HCT116 (cell line): ENCODE data around the gene ADAMTSL2. TPM values are rescaled to one million over a fixed set of nuclear protein-coding genes. Genes with fewer than 3 reads are reported as not detected.

ENCODE experiments used
- ATAC-seq: fragments of 200-7000 bp; cut with Tn5 transposase; 2 replicates; pipeline ENCODE4 v1.9.1; 2020; ENCODE audit warnings: mild to moderate bottlenecking, moderate library complexity
- BruUV-seq: library from RNA; stranded (reverse); fragments of 400-500 nt; replicated peaks from 2 replicates; lab custom pipeline; 2021; lab: Mats Ljungman, UMichigan
- CTCF ChIA-PET: fragments of 300-600 bp; sonication (Branson Sonifier 250); formaldehyde crosslinking; loops from one replicate; lab custom pipeline; 2021; ENCODE audit warnings: antibody characterized with exemption; lab: Charles Lee
- POLR2A ChIA-PET: fragments of 300-600, 350-600 bp; sonication (Branson Sonifier 250); formaldehyde crosslinking; loops from one replicate; lab custom pipeline; 2021; ENCODE audit warnings: antibody characterized with exemption; lab: Charles Lee
- RAD21 ChIA-PET, 2 experiments: fragments of 300-600 bp; sonication (Branson Sonifier 250); formaldehyde crosslinking; loops; one replicate each; lab custom pipeline; 2023; ENCODE audit warnings: low total read pairs in 2 of 2; ENCODE audit not compliant: uncharacterized antibody in 2 of 2, unreplicated experiment in 2 of 2, low non-redundant PET in 1 of 2; lab: Charles Lee
- DNase-seq: peaks from one replicate; pipeline ENCODE4 v3.0.0-alpha.2; 2010; ENCODE audit warnings: low read depth, low spot score
- H2AFZ ChIP-seq: fragments of 200-600 bp; shearing (Covaris generic), sonication (generic); 2 replicates; pipeline ENCODE4 v1.6.1; 2017; ENCODE audit warnings: low read depth, mixed run types, mixed read lengths, antibody characterized with exemption, low read length; ENCODE audit not compliant: poor library complexity, severe bottlenecking
- H3K27ac ChIP-seq: 2 replicates; pipeline ENCODE4 v1.5.1; 2012; ENCODE audit warnings: low read depth, low read length
- H3K27me3 ChIP-seq: fragments of 200-600 bp; sonication (generic); 2 replicates; pipeline ENCODE4 v1.6.1; 2016; ENCODE audit warnings: mixed run types, low read length, mixed read lengths; ENCODE audit not compliant: insufficient read depth
- H3K36me3 ChIP-seq, 2 experiments: fragments of 200-500 bp in 1 of 2; fragments of 200-600 bp in 1 of 2; sonication (Bioruptor generic) in 1 of 2; sonication (generic) in 1 of 2; 2 replicates each; pipeline versions ENCODE4 v1.5.1 to v1.6.1; 2014 to 2016; ENCODE audit warnings: low read length in 2 of 2, inconsistent platforms in 1 of 2, mixed read lengths in 1 of 2, mixed run types in 1 of 2; ENCODE audit not compliant: insufficient read depth in 2 of 2, control insufficient read depth in 1 of 2
- H3K4me1 ChIP-seq, 2 experiments: fragments of 200-600 bp in 1 of 2; sonication (generic) in 1 of 2; 2 replicates each; pipeline versions ENCODE4 v1.5.1 to v1.6.1; 2012 to 2017; ENCODE audit warnings: low read length in 2 of 2, inconsistent platforms in 1 of 2, mild to moderate bottlenecking in 1 of 2, mixed read lengths in 1 of 2, mixed run types in 1 of 2, moderate library complexity in 1 of 2; ENCODE audit not compliant: insufficient read depth in 2 of 2, control insufficient read depth in 1 of 2
- H3K4me2 ChIP-seq: fragments of 200-600 bp; sonication (generic); 2 replicates; pipeline ENCODE4 v1.6.1; 2017; ENCODE audit warnings: mixed run types, low read length, mixed read lengths
- H3K4me3 ChIP-seq, 2 experiments: fragments of 200-600 bp in 1 of 2; sonication (generic) in 1 of 2; replicated peaks in 1 of 2; 2 replicates each; pipeline ENCODE4 v1.5.1; 2011 to 2016; ENCODE audit warnings: low read length in 2 of 2, control low read depth in 1 of 2, low read depth in 1 of 2, mild to moderate bottlenecking in 1 of 2, mixed read lengths in 1 of 2, mixed run types in 1 of 2
- H3K79me2 ChIP-seq: fragments of 200-600 bp; sonication (generic); 2 replicates; pipeline ENCODE4 v1.6.1; 2017; ENCODE audit warnings: mild to moderate bottlenecking, mixed run types, low read length, moderate library complexity, mixed read lengths; ENCODE audit not compliant: insufficient read depth
- H3K9ac ChIP-seq: fragments of 200-600 bp; sonication (generic); 2 replicates; pipeline ENCODE4 v1.6.1; 2016; ENCODE audit warnings: low read length, mixed read lengths
- H3K9me2 ChIP-seq: fragments of 200-600 bp; sonication (generic), shearing (Covaris generic); 2 replicates; pipeline ENCODE4 v1.6.1; 2017; ENCODE audit warnings: mixed run types, mild to moderate bottlenecking, moderate library complexity; ENCODE audit not compliant: insufficient read depth
- H3K9me3 ChIP-seq, 2 experiments: fragments of 200-500 bp in 1 of 2; fragments of 200-600 bp in 1 of 2; sonication (Bioruptor generic) in 1 of 2; sonication (generic) in 1 of 2; 2 replicates each; pipeline ENCODE4 v1.6.1; 2014 to 2017; ENCODE audit warnings: low read length in 2 of 2, mixed read lengths in 2 of 2, inconsistent platforms in 1 of 2, low read depth in 1 of 2, mild to moderate bottlenecking in 1 of 2, mixed run types in 1 of 2, moderate library complexity in 1 of 2; ENCODE audit not compliant: control insufficient read depth in 1 of 2, insufficient read depth in 1 of 2
- H4K20me1 ChIP-seq: fragments of 200-600 bp; sonication (generic), shearing (Covaris generic); 2 replicates; pipeline ENCODE4 v1.6.1; 2017; ENCODE audit warnings: mixed run types, mild to moderate bottlenecking, moderate library complexity; ENCODE audit not compliant: insufficient read depth
- CBX3 ChIP-seq: IDR thresholded peaks from 2 replicates; pipeline ENCODE4 v1.6.1; 2012; ENCODE audit warnings: low read depth
- CEBPB ChIP-seq: IDR thresholded peaks from 2 replicates; pipeline ENCODE4 v1.6.1; 2012; ENCODE audit warnings: low read depth
- EGR1 ChIP-seq: IDR thresholded peaks from 2 replicates; pipeline ENCODE4 v1.6.1; 2012; ENCODE audit warnings: low read depth
- EZH2 ChIP-seq: fragments of 200-600 bp; sonication (generic); IDR thresholded peaks from 2 replicates; pipeline ENCODE4 v1.6.1; 2017; ENCODE audit warnings: antibody characterized with exemption, mixed run types
- EZH2phosphoT487 ChIP-seq: fragments of 200-600 bp; IDR thresholded peaks from 2 replicates; pipeline ENCODE4 v1.6.1; 2018; ENCODE audit warnings: antibody characterized with exemption, borderline replicate concordance
- FOSL1 ChIP-seq: IDR thresholded peaks from 2 replicates; pipeline ENCODE4 v1.6.1; 2012; ENCODE audit warnings: low read depth
- POLR2A ChIP-seq: IDR thresholded peaks from 2 replicates; pipeline ENCODE4 v1.7.0; 2011; ENCODE audit warnings: borderline replicate concordance; ENCODE audit not compliant: insufficient read depth, insufficient read length; ENCODE audit errors: extremely low read depth
- POLR2AphosphoS5 ChIP-seq: IDR thresholded peaks from 2 replicates; pipeline ENCODE4 v1.6.1; 2011; ENCODE audit warnings: mild to moderate bottlenecking, low read depth, low read length, moderate library complexity
- SIN3A ChIP-seq: IDR thresholded peaks from 2 replicates; pipeline ENCODE4 v1.6.1; 2012; ENCODE audit warnings: low read depth
- SP1 ChIP-seq: IDR thresholded peaks from 2 replicates; pipeline ENCODE4 v1.6.1; 2012; ENCODE audit warnings: low read depth
- SRF ChIP-seq: IDR thresholded peaks from 2 replicates; pipeline ENCODE4 v1.6.1; 2012; ENCODE audit warnings: low read depth
- TCF7L2 ChIP-seq: IDR thresholded peaks from 2 replicates; pipeline ENCODE4 v1.7.0; 2011; ENCODE audit warnings: borderline replicate concordance, inconsistent platforms; ENCODE audit not compliant: insufficient read depth, insufficient read length; ENCODE audit errors: extremely low read depth
- YY1 ChIP-seq: IDR thresholded peaks from 2 replicates; pipeline ENCODE4 v1.6.1; 2011; ENCODE audit warnings: low read length, low read depth, moderate library complexity, mild to moderate bottlenecking; ENCODE audit not compliant: insufficient replicate concordance; ENCODE audit errors: extremely low read depth
- ZFX ChIP-seq: fragments of 450-650 bp; IDR thresholded peaks from 2 replicates; pipeline ENCODE4 v1.6.1; 2017
- ZNF274 ChIP-seq: fragments of 200-500 bp; sonication (Bioruptor generic); IDR thresholded peaks from 2 replicates; pipeline ENCODE4 v1.6.1; 2014; ENCODE audit warnings: mild to moderate bottlenecking, low read depth, low read length, inconsistent platforms
- intact Hi-C: fragments of 100-400 bp; cut with micrococcal nuclease; formaldehyde crosslinking; loops from 2 replicates; pipeline ENCODE4 v1.10.0; 2022
- total RNA-seq: library from RNA; stranded (reverse); gene quantifications from one replicate; pipeline ENCODE4 v1.2.1, GENCODE V29; 2021; ENCODE audit not compliant: unreplicated experiment
- TF ChIP-seq, protein P1 (sequence below): IDR thresholded peaks from 2 replicates; pipeline ENCODE4 v1.6.1; 2011; ENCODE audit warnings: mild to moderate bottlenecking, low read length, moderate library complexity; ENCODE audit not compliant: insufficient replicate concordance; ENCODE audit errors: extremely low read depth
- TF ChIP-seq, protein P2 (sequence below): IDR thresholded peaks from 2 replicates; pipeline ENCODE4 v1.6.1; 2012; ENCODE audit warnings: low read depth
- TF ChIP-seq, protein P3 (sequence below), 3 experiments: fragments of 200-600 bp in 1 of 3; sonication (generic) in 1 of 3; IDR thresholded peaks in 2 of 3; conservative IDR thresholded peaks in 1 of 3; 2 replicates each; pipeline ENCODE4 v1.5.1; 2012 to 2017; ENCODE audit warnings: low read depth in 2 of 3, low read length in 2 of 3, antibody characterized with exemption in 1 of 3, borderline replicate concordance in 1 of 3, control low read depth in 1 of 3, mild to moderate bottlenecking in 1 of 3, mixed read lengths in 1 of 3, mixed run types in 1 of 3, moderate library complexity in 1 of 3; ENCODE audit not compliant: insufficient read depth in 1 of 3
- TF ChIP-seq, protein P4 (sequence below): IDR thresholded peaks from 2 replicates; pipeline ENCODE4 v1.6.1; 2012

ADAMTSL2 gene
- total RNA-seq, 1 experiment from 2014 or later = not detected

DNA sequence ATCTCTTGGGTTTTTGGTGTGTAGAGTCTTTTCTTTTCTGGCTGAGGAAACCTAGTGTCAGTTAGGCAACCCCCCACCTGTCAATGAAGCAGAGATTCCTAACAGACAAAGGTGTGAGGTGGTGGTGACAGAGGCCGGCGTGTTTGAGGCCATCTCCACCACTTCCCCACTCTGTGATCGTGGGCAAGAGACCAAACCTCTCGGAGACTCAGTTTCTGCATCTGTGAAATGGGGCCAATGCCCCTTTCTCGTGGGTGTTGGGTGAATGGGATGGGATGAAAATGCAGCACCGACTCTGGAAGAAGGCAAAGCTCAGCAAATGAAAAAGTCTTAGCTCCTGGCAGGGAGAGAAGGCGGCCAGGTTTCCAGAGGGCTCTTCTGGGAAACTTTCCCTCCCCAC, 73.9 kb downstream of the ADAMTSL2 start:
- ChIA-PET RAD21 (no interaction called here), CTCF (no interaction called here)
- H3K4me2 ChIP-seq = no peak overlapping the region

More for the DNA sequence above, 73.9 kb downstream of the ADAMTSL2 start:
- Histone ChIP-seq H3K9me3 (no peaks in the 10 kb centered on the region), H3K36me3 (no peaks in the 10 kb centered on the region), H3K9me2 (no peaks in the 10 kb centered on the region), H2AFZ (no peak overlapping the region), H3K4me1 (no peaks in the 10 kb centered on the region), H3K4me3 (no peak overlapping the region), H3K9ac (no peak overlapping the region), H4K20me1 (no peaks in the 10 kb centered on the region), H3K79me2 (no peaks in the 10 kb centered on the region), H3K27me3 (peaks cover 59% of the 10 kb centered on the region), H3K27ac (no peak overlapping the region)
- no peak for DNase-seq
- TF ChIP-seq, protein P1, sequence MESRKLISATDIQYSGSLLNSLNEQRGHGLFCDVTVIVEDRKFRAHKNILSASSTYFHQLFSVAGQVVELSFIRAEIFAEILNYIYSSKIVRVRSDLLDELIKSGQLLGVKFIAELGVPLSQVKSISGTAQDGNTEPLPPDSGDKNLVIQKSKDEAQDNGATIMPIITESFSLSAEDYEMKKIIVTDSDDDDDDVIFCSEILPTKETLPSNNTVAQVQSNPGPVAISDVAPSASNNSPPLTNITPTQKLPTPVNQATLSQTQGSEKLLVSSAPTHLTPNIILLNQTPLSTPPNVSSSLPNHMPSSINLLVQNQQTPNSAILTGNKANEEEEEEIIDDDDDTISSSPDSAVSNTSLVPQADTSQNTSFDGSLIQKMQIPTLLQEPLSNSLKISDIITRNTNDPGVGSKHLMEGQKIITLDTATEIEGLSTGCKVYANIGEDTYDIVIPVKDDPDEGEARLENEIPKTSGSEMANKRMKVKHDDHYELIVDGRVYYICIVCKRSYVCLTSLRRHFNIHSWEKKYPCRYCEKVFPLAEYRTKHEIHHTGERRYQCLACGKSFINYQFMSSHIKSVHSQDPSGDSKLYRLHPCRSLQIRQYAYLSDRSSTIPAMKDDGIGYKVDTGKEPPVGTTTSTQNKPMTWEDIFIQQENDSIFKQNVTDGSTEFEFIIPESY = no peak
- TF ChIP-seq, protein P2, sequence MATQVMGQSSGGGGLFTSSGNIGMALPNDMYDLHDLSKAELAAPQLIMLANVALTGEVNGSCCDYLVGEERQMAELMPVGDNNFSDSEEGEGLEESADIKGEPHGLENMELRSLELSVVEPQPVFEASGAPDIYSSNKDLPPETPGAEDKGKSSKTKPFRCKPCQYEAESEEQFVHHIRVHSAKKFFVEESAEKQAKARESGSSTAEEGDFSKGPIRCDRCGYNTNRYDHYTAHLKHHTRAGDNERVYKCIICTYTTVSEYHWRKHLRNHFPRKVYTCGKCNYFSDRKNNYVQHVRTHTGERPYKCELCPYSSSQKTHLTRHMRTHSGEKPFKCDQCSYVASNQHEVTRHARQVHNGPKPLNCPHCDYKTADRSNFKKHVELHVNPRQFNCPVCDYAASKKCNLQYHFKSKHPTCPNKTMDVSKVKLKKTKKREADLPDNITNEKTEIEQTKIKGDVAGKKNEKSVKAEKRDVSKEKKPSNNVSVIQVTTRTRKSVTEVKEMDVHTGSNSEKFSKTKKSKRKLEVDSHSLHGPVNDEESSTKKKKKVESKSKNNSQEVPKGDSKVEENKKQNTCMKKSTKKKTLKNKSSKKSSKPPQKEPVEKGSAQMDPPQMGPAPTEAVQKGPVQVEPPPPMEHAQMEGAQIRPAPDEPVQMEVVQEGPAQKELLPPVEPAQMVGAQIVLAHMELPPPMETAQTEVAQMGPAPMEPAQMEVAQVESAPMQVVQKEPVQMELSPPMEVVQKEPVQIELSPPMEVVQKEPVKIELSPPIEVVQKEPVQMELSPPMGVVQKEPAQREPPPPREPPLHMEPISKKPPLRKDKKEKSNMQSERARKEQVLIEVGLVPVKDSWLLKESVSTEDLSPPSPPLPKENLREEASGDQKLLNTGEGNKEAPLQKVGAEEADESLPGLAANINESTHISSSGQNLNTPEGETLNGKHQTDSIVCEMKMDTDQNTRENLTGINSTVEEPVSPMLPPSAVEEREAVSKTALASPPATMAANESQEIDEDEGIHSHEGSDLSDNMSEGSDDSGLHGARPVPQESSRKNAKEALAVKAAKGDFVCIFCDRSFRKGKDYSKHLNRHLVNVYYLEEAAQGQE = no peak
- no peak for TF ChIP-seq ZFX
- no peak for TF ChIP-seq EZH2
- TF ChIP-seq SIN3A = no peak
- TF ChIP-seq EZH2phosphoT487 = no peak
- no peak for TF ChIP-seq CBX3
- TF ChIP-seq, protein P3, sequence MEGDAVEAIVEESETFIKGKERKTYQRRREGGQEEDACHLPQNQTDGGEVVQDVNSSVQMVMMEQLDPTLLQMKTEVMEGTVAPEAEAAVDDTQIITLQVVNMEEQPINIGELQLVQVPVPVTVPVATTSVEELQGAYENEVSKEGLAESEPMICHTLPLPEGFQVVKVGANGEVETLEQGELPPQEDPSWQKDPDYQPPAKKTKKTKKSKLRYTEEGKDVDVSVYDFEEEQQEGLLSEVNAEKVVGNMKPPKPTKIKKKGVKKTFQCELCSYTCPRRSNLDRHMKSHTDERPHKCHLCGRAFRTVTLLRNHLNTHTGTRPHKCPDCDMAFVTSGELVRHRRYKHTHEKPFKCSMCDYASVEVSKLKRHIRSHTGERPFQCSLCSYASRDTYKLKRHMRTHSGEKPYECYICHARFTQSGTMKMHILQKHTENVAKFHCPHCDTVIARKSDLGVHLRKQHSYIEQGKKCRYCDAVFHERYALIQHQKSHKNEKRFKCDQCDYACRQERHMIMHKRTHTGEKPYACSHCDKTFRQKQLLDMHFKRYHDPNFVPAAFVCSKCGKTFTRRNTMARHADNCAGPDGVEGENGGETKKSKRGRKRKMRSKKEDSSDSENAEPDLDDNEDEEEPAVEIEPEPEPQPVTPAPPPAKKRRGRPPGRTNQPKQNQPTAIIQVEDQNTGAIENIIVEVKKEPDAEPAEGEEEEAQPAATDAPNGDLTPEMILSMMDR (IDR thresholded peaks at IDR 0.05 in 2 of 3, conservative IDR thresholded peaks at IDR 0.05 in 1 of 3; ENCODE audit: borderline replicate concordance in 1 of 3, insufficient read depth in 1 of 3, low read depth in 2 of 3, low read length in 2 of 3) = no peak
- no peak for TF ChIP-seq SP1
- no peak for TF ChIP-seq POLR2A
- no peak for TF ChIP-seq SRF
- TF ChIP-seq FOSL1 = no peak
- TF ChIP-seq ZNF274 = no peak
- TF ChIP-seq, protein P4, sequence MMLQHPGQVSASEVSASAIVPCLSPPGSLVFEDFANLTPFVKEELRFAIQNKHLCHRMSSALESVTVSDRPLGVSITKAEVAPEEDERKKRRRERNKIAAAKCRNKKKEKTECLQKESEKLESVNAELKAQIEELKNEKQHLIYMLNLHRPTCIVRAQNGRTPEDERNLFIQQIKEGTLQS = no peak
- no peak for TF ChIP-seq TCF7L2
- no peak for TF ChIP-seq POLR2AphosphoS5
- TF ChIP-seq EGR1 = no peak
- no peak for TF ChIP-seq CEBPB
- TF ChIP-seq YY1 = no peak
- POLR2A ChIA-PET = no interaction called here
- ATAC-seq = no peak
- BruUV-seq = no TSS peak
- intact Hi-C loops = no loop called here
